Hematopoietic multipotent progenitor cell treated with erythropoietin and hydrocortisone succinate and interleukin-3 and kit ligand, for 6 days (in vitro differentiated cells): Measurements from ENCODE around the gene QRFP.

Experiments
- DNase-seq: peaks from one replicate; pipeline ENCODE4 v3.0.0-alpha.2; 2015

The QRFP gene

GRCh38 chr9:130888146-130888885 lies 8.3 kb downstream of the QRFP start:
- DNase-seq, result no peak

DNA sequence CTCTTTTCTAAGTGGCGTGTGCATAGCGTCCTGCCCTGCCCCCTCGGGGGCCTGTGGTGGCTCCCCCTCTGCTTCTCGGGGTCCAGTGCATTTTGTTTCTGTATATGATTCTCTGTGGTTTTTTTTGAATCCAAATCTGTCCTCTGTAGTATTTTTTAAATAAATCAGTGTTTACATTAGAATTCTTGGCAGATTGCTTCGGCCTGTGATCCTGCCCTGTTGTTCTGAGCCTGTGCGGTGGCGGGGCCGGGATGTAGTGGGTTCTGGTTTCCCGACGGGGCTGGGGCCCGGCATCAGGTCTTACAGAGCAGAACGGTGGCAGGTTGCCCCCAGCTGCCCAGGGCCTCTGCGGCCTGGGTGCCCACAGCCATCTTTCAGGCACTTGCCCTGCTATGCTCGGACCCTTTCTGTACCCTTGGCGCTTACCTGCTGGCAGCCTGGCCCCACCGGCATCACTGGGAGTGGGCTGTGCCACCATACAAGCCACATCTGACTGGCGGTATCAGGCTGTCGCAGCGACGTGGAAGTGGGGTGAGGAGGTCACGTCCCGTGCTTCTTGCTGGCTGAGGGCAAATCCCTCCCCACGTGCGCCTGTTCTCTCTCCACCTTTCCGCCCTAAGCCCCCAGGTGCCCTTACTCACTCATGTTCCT lies 9.0 kb downstream of the QRFP start:
- DNase-seq, result no peak

- no peak for DNase-seq
These were observed 9.6 kb downstream of the QRFP start for GRCh38 chr9:130886981-130887380.

DNA sequence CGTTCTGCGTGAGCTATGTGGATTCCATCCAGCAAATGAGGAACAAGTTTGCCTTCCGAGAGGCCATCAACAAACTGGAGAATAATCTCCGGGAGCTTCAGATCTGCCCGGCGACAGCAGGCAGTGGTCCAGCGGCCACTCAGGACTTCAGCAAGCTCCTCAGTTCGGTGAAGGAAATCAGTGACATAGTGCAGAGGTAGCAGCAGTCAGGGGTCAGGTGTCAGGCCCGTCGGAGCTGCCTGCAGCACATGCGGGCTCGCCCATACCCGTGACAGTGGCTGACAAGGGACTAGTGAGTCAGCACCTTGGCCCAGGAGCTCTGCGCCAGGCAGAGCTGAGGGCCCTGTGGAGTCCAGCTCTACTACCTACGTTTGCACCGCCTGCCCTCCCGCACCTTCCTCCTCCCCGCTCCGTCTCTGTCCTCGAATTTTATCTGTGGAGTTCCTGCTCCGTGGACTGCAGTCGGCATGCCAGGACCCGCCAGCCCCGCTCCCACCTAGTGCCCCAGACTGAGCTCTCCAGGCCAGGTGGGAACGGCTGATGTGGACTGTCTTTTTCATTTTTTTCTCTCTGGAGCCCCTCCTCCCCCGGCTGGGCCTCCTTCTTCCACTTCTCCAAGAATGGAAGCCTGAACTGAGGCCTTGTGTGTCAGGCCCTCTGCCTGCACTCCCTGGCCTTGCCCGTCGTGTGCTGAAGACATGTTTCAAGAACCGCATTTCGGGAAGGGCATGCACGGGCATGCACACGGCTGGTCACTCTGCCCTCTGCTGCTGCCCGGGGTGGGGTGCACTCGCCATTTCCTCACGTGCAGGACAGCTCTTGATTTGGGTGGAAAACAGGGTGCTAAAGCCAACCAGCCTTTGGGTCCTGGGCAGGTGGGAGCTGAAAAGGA lies 10.9 kb downstream of the QRFP start:
- no peak for DNase-seq

DNA sequence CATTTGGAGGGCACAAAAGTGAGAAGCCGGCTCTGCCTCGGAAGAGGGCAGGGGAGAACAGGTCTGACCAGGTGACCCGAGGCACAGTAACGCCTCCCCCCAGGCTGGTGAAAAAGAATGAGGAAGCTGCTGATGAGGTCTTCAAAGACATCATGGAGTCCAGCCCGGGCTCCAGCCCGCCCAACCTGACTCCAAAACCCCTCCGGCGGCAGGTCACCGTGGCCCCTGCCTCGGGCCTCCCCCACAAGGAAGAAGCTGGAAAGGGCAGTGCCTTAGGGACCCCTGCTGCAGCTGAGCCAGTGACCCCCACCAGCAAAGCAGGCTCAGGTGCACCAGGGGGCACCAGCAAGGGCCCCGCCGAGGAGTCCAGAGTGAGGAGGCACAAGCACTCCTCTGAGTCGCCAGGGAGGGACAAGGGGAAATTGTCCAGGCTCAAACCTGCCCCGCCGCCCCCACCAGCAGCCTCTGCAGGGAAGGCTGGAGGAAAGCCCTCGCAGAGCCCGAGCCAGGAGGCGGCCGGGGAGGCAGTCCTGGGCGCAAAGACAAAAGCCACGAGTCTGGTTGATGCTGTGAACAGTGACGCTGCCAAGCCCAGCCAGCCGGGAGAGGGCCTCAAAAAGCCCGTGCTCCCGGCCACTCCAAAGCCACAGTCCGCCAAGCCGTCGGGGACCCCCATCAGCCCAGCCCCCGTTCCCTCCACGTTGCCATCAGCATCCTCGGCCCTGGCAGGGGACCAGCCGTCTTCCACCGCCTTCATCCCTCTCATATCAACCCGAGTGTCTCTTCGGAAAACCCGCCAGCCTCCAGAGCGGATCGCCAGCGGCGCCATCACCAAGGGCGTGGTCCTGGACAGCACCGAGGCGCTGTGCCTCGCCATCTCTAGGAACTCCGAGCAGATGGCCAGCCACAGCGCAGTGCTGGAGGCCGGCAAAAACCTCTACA lies 11.8 kb downstream of the QRFP start:
- DNase-seq, result no peak

DNA sequence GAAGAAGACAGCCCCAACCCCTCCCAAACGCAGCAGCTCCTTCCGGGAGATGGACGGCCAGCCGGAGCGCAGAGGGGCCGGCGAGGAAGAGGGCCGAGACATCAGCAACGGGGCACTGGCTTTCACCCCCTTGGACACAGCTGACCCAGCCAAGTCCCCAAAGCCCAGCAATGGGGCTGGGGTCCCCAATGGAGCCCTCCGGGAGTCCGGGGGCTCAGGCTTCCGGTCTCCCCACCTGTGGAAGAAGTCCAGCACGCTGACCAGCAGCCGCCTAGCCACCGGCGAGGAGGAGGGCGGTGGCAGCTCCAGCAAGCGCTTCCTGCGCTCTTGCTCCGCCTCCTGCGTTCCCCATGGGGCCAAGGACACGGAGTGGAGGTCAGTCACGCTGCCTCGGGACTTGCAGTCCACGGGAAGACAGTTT lies 12.5 kb downstream of the QRFP start:
- DNase-seq, result no peak

- DNase-seq, result no peak
These were observed 13.1 kb downstream of the QRFP start for GRCh38 chr9:130883479-130883878.

GRCh38 chr9:130882696-130883225 lies 13.9 kb downstream of the QRFP start:
- DNase-seq, result no peak

- no peak for DNase-seq
These were observed 15.1 kb downstream of the QRFP start for GRCh38 chr9:130881516-130881915.

GRCh38 chr9:130880599-130881220 lies 15.9 kb downstream of the QRFP start:
- DNase-seq, result no peak

DNA sequence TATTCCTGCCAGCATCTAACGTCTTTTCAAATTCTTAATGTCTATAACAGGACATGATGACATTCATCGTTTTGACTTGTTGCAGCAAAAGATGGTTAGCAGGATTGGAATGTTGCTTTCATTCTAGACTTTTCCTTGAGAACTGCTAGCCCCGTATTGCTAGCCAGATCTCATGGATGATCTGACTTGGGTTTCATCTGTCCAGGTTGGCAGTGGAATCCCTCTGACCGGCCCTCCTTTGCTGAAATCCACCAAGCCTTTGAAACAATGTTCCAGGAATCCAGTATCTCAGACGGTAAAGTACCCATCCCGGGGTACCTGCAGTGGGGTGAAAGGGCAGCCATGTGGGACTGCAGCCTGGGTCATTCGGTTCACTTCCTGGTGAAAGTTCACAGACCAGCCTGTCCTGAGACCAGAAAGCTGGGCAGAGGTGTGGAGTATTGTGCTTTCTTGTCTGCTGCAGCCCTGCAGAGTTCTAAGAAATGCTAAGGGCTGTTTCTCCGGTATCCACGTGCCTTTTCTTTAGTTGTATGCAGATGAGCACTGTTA lies 16.7 kb downstream of the QRFP start:
- no peak for DNase-seq

DNA sequence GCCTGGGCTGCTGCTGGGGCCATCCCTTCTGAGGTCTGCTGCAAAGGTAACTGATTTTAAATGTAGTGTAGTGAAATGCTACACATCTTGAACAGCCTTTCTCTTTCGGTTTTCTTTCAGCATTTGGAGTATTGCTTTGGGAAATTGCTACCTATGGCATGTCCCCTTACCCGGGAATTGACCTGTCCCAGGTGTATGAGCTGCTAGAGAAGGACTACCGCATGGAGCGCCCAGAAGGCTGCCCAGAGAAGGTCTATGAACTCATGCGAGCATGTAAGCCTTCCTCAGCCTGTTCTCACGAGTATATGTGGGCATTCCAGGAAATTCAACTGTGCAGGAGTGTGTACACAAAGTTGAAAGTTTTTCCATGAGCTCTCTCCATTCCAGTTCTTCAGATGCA lies 18.3 kb downstream of the QRFP start:
- DNase-seq, result no peak

DNA sequence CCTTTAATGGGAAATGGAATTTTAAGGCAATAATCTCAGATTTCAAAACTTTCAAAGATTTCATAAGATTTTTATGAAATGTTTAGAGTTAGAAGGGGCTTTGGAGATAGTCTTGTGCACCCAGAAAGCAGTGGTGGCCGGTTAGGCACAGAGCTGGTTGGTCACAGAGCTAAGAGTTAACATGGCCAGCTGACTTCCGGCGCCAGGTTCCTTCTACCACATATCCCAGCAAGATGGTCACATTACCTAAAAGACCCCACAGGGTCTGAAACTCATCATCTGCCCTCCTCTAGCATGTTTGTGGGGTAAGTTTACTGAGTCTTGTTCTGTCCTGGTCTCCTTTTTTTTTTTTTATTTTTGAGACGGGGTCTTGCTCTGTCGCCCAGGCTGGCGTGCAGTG lies 19.3 kb downstream of the QRFP start:
- DNase-seq, result no peak

GRCh38 chr9:130874783-130875182 lies 21.8 kb downstream of the QRFP start:
- DNase-seq, result no peak

DNA sequence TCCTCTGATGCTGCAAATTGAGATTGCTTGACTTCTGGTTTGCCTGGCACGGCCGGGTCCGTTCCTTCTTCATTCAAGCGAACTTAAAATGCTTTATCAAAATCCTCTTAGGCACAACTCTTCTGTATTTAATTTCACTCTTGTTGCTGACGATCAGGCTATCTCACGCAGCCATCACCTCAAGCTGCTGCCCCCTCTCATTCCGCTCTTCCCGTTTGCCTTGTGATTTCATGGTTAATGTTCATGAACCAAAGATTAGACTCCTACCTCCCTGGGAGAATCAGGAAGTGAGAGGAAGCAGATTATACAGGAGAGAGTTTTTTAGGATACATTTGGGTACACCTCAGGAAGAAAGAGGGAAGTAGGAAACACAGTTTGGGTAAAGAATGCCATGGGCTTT lies 22.6 kb downstream of the QRFP start:
- no peak for DNase-seq

DNA sequence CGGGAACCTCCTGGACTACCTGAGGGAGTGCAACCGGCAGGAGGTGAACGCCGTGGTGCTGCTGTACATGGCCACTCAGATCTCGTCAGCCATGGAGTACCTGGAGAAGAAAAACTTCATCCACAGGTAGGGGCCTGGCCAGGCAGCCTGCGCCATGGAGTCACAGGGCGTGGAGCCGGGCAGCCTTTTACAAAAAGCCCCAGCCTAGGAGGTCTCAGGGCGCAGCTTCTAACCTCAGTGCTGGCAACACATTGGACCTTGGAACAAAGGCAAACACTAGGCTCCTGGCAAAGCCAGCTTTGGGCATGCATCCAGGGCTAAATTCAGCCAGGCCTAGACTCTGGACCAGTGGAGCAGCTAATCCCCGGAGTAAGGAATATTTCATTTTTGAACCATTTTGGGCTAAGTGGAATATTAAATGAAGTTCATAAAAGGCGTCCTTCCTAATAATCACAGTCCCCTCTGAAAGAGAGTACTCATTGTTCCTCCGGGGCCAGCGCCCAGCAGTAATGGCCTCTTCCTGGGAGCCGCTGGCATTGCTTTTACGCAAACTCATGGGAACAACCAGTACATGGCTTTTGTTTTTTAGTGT lies 23.6 kb downstream of the QRFP start:
- DNase-seq, result no peak

DNA sequence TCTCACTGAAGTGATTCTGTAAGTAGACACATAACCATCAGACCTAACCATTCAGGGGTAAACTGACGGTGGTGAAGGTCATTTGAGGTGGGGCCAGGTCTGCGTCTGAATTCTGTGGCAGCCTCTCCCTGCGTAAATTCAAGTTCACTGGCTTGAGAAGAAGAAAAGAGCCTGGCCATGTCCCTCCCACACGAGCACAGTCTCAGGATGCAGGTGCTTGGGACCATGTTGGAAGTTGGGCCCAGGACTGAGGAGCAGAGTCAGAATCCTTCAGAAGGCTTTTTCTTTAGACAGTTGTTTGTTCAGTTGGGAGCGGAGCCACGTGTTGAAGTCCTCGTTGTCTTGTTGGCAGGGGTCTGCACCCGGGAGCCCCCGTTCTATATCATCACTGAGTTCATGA lies 24.1 kb downstream of the QRFP start:
- no peak for DNase-seq

DNA sequence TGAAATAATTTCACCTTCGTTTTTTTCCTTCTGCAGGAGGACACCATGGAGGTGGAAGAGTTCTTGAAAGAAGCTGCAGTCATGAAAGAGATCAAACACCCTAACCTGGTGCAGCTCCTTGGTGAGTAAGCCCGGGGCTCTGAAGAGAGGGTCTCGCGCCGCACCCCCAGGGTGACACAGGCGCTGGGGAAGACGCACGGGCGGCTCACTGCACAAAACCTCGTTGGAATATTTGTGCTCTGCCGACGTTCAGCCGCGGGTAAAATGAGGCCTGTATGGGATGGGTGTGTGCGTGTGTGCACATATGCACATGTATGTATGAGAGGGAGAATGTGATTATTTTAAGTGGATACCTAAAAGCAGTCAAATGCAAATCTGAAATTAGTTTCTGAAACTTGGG lies 24.5 kb downstream of the QRFP start:
- DNase-seq, result no peak

- DNase-seq, result no peak
These were observed 25.1 kb downstream of the QRFP start for GRCh38 chr9:130871395-130872062.
